ENCODE measurements around the gene FIBCD1.

FIBCD1 gene, protein sequence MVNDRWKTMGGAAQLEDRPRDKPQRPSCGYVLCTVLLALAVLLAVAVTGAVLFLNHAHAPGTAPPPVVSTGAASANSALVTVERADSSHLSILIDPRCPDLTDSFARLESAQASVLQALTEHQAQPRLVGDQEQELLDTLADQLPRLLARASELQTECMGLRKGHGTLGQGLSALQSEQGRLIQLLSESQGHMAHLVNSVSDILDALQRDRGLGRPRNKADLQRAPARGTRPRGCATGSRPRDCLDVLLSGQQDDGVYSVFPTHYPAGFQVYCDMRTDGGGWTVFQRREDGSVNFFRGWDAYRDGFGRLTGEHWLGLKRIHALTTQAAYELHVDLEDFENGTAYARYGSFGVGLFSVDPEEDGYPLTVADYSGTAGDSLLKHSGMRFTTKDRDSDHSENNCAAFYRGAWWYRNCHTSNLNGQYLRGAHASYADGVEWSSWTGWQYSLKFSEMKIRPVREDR

DNA sequence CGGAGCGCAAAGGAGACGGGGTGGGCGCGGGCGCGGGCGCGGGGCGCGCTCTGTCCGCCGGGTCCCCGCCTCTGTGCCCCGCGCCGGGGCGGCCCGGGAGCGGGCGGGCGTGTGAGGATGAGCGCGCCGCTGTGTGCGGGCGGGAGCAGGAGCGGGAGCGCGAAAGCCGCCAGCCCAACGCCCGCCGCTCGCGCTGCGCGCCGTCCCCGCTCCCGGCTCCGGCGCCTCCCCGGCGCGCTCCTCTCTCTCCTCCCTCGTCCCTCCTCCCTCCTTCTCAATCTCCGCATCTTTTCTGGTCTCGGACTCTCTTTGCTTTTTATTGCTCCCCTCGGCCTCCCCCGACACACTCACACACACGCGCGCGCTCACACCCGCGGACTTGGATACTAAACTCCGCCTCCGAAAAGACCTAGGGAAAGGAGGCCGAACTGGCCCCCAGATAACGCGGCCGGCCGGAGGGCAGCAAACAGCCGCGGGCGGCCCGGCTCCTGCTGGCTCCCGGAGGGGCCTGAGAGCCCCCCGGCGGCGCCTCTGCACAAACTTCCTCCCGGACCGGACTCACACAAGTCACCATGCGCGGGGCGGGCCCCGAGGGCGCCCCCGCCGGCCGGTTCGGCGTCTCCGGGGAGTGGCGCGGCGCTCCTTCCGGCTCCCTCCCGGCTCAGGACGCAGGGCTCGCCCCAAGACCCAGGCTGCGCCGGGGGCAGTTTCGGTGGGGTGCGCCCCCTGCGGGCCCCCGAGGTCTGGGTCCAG lies at the start of gene FIBCD1:
Gene FIBCD1, minus strand, starts transcription at position 596 of the 753 bp plus-strand sequence. CDS start 640 bp downstream, outside the sequence.
- peak; percentile 78 for DNase-seq

DNA sequence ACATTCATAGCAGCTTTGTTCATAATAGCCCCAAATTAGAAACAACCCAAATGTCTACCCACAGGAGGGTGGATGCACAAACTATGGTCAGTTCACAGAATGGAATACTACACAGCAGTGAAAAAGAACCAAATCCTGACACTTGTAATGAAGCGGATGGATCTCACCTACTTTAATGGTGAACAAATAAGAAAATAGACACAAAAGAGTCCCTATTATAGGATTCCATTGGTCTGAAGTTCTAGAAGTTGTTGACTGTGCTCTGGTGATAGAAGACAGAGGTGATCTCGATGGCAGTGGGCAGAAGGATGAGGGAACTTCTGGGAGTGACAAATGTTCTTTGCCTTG lies 49.3 kb upstream of the FIBCD1 start:
- no peak for DNase-seq

DNA sequence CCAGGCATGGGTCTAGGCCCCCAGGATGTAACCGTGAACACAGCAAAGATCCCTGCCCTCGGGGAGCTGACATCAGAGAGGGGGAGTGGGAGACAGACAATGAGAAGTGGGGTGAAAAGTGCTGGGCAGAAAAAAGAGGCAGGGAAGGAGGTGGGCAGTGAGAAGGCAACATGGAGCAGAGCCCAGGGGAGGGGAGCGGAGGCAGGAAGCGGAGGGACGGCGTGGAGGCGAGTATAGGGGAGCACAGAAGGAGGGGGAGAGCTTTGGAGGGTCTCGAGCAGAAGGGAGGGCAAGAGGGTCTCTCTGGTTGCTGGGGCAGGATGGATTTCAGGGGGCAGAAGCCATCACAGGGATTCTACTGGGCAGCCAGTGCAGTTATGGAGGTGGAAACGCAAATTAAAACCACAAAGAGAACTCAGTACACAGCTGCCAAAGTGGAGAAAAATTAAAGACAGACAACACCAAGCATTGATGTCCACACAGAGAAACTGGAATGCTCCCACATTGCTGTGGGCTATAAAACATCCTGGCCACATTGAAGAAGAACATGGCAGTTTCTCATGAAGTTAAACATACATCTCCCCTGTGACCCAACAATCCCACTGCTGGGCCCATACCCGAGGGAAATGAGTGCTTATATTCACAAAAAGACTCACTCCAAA lies 48.8 kb upstream of the FIBCD1 start:
- no peak for DNase-seq

DNA sequence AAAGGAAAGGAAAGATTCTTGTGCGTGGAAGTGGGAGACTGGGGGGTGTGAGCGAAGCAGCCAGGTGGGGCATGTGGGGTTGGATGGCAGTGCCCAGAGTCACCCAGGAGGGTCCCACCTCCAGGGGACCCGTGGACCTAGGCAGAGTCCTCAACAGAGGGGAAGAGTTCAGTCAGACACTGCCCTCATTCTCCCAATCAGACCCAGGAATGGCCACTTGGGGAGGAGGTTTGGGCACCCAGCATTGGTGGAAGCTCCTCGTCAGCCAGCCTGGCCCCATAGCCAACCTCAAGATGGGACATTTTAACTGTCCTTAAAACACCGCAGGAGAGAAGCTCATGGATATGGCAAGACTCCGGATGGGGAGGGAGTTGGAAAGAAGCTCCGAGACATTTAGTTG lies 48.0 kb upstream of the FIBCD1 start:
- no peak for DNase-seq

DNA sequence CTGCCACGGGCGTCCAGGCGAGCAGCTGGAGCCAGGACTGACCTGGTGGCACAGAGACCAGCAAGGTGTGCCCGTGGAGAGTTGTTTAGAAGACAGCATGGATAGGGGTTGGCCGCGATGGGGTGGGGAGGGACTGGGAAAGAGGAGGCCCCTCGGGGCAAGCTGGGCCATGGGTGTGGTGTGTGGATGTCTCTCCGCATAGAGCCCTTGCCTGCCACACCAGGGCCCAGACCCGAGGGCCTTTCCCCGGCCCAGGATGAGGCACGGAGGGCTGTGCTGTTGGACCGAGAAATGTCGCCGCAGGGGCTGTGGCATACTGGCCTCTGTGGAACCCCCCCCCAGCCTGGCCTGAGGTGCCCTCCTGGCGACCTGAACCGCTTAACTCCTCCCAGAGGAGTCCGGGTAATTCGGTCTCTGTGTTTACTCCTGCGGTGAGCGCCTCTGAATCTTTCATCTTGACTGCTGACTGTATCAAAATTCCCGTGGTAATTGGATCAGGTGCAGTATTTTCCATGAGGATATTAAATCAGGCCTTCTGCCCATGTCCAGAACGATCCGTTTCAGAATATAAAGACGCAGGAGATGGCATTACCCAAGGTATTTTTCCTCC lies 47.4 kb upstream of the FIBCD1 start:
- peak; percentile 74 for DNase-seq

DNA sequence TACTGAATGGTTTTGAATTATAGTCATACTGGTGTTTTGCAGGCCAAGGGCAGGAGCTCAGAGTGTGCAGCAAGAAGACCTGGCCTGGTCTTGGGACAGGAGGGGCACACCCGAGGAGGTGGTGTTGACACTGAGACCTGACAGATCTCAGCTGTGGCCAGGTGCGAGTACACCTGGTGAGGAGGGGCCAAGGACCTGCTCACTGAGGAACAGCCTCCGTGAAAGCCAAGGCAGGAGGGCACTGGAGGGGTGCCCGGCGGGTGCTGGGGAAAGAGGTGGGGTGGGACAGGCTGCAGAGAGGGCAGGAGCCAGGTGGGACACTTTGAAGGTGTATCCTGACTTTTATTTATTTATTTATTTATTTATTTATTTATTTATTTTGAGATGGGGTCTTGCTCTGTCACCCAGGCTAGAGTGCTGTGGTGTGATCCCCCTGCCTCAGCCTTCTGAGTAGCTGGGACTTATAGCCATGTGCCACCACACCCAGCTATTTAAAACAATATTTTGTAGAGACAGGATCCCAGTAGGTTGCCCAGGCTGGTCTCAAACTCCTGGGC lies 46.6 kb upstream of the FIBCD1 start:
- DNase-seq = no peak

DNA sequence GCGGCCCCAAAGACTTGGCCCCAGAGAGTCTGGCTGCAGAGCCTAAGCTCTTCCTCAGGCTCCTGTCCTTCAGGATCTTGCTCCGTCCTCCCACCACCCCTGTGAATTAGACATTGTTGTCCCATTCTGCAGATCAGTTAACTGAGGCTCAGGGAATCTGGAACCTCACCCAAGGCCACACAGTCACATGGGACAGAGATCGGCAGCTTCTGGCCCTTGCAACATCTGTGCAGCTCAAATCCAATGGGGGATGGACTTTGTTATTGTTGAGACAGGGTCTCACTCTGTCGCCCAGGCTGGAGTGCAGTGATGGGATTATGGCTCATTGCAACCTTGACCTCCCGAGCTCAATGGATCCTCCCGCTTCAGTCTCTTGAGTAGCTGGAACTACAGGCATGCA lies 46.0 kb upstream of the FIBCD1 start:
- DNase-seq = no peak

DNA sequence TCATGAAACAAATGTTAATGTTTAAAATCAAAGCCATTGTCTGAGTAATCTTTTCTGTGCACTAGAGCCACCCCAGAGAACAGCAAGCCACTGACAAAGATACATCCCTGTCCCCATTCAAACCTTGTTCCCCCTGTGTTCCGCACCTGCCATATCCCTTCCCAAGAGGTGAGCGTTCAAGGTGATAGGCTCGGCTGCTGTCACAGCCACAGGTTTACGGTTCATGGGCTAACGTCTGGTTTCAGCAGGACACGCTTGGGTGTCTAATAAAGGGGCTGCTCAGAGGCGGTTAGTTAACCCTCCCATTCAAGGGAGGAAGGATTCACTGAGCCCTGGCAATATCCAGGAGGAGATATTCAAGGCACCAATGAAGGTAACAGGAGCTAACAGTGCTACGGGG lies 45.5 kb upstream of the FIBCD1 start:
- no peak for DNase-seq

DNA sequence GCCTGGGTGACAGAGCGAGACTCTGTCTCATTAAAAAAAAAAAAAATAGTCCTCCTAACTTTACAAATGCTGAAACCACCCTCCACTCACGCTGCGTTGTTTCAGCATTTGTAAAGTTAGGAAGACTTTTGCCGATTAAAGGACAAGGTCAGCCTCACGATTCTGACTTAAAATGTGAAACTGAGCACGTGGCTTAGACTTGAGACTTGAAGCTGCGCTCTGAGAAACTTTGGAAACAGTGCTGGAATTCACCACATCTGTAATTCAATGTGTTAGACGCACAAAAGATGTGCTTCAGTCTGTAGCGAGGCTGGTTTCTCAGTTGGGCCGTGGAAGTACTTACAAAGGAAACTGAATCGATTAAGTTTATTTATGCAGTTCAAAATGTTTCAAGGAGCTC lies 44.9 kb upstream of the FIBCD1 start:
- DNase-seq = no peak

DNA sequence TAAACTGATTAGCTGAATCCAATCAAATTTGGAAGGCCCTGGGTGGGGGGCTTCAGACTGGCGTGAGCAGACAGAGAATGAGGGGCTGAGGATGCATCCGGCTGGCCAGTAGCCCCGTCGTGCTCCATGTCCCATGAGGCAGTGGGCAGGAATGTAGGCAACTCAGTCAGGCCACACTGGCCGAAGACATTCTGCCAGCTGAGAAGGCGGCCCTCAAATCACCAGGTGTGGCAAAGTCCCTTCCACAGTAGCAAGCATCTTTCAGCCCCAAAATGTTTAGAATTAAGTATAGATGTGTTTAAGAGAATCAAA lies 44.3 kb upstream of the FIBCD1 start:
- DNase-seq = no peak

DNA sequence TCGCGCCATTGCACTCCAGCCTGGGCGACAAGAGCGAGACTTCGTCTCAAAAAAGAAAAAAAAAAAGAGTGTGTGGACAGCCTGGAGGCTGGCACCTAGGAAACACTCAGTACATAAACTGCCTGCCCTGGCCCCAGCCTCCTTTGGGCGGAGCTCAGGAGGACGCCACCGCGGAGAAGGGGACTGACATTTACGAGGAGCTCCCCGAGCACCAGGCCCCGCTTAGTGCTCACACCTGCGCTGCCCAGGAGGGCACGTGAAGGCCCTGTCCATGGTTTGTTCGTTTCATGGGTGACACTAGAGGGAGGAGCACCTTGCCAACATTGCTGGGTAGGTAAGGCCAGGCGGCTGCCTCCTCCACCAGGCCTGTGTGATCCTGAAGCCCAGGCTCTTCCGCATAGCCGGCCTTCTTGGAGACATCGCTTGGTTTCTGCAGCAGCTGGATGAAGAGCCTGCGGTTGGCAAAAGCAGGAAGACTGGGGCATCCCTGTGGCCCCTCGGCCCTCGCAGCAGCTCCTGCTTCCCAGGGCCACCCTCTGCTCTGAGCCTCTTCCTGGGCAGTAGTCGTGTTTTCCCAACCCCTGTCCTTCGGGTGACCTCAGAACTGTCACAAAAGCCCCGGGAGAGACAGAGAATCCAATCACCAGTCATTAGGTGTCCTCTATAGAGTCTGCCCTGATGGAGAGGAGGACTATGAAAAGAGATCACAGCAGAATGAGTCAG lies 43.8 kb upstream of the FIBCD1 start:
- peak; percentile 75 for DNase-seq

DNA sequence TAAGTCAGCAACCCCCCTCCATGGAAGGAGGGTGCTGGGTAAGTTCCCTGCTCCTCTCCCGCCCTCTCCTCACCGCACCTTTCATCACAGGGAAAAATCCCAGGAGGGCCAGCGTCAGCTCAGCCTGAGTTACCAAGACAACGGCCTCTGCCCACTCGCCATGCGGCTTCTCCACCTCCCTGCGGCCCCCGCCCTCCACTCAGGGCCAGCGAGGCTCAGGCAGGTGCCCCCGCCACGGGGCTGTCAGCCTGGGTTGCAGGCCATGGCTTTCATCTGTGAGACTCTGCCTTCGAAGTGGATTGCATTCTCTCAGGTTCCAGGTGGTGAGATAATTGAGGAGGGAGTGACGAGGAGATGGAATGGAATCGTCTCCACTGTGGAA lies 42.7 kb upstream of the FIBCD1 start:
- DNase-seq = peak; percentile 79

DNA sequence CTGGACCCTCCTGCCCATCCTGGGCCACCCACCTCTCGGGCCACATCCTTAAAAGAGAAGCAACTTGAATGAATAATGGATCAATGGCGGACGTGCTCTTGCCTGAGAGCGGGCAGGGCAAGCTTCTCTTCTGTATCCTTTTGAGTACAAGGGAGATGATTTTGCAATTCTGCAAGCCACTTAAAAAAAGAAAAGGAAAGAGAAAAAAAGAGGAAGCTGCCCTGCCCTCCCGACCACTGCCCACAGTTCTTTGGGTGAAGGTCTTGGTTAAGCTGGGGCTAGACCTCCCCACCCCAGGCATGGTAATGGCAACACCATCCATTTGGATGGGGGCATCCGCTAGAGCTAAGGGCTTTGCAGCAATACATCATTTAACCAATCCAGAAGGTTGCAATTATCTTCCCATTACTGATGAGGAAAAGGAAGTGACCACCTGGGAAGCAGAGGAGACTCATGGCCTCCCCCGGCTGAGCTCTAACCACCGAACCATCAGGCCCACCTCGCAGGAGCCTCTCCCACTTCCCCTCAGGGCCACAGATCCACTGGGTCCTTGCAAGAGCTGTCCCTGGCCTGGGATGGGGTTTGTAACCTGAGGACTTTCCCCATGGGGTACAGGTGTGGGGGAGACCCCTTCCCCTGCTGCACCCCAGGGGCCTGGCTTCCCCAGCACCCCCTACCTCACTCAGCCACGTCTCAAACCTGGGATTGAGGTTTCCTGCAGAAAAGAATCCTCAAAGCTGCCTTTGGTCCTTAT lies 42.1 kb upstream of the FIBCD1 start:
- DNase-seq = no peak

DNA sequence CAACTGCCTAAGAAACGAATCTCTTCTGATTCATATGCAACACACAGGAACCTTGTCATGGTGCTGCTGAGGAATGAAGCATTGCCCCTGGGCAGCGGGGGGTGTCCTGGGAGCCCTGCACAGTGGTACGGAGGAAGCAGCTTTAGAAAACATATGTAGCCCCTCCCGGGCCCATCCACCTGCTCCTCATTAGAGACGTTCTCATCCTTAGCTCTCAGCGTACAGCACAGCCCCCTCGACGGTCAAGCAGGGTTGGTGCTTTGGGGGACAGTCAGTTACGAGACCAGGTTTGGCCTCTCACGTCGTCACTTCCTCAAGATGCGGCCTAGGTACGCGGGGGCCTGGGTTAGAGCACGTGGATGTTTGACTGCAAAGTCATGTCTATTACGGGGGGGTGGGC lies 41.5 kb upstream of the FIBCD1 start:
- DNase-seq = no peak

DNA sequence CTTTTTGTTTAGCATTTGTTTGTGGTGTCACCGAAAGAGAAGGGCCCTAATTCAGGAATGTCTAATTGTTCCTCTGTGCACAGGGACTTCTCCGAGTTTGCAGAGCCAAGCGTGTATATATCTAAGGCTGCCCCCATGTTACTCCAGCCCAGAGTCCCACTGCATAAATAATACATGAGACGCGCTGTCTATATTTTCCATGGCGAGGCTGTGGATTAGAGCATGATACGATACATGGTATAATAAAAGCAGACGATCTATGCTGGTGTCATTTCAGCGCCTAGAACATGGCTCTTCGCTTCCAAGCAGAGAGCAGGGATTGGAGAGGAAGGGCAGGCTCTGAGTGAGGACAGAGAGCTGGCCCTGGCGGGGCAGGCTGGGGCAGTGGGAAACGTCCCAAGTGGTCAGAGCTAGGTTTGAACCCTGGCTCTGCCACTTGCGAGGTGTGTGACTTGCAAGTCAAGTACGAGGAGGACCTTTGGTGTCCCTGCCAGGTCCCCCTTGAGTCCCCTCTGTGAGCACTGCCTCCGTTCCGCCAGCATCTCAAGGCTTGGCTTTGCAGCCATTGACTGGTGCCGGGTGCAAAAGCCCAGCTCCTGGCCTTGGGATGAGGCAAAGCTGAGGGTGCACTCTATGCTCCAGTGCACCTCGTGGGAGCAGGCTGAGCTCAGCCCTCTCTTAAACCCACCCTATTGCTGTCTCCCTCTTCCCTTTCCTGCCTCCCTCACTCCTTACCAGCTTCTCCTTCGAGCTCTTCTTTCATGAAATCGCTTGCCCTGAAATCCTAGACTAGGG lies 40.7 kb upstream of the FIBCD1 start:
- DNase-seq = peak; percentile 58

DNA sequence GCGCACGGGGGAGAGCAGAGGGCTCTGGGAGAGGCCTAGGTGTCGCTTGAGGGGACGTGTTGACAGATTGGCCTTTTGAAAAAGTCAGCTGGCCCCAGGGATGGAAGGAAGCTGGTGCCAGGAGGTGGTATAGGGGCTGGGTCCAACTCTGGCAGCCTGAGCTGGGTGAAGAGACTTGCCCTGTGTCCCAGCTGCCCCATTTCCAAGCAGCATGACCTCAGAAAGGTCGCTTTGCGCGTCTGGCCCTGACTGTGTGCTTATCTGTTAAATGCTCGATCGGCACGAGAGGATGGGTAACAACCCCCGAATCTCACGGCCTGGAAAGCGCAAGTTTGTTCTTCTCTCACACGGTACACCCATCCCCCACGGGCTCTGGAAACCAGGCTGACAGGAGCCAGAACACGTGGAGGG lies 38.8 kb upstream of the FIBCD1 start:
- peak; percentile 14 for DNase-seq

DNA sequence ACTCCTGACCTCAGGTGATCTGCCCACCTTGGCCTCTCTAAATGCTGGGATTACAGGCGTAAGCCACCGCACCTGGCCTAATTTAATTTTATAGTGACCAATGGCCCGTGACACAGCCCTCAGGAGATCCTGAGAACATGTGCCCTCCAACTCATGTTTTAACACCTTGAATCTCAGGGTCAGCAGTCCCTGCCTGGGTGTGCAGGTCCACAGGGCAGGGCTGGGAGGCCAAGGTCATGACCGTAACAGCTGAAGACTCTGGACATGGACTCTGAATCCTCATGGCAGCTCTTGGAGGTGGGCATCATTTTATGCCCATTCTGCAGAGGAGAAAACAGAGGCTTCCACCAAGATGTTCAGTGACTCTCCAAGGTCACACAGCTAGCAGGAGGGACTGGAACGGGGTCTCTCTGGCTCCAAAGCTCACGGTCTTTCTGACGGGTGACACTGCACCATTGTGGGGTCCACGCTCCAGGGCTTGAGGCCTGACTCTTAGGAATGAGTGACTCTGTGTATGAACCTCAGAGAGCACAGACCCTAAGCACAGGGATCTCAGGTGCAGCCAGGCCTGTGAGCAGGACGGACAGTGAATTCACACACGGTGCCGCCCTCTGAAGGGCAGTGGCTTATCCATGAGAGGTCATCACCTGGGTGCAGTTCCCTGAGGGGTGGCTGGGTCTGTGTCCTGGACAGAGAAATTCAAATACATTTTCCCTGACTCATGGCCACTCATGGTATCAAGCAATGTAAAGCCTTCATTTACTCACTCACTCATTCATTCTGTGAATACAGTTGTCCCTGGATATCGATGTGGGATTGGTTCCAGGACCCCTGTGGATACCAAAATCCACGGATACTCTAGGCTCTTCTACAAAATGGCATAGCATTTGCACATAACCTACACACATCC lies 37.1 kb upstream of the FIBCD1 start:
- no peak for DNase-seq

DNA sequence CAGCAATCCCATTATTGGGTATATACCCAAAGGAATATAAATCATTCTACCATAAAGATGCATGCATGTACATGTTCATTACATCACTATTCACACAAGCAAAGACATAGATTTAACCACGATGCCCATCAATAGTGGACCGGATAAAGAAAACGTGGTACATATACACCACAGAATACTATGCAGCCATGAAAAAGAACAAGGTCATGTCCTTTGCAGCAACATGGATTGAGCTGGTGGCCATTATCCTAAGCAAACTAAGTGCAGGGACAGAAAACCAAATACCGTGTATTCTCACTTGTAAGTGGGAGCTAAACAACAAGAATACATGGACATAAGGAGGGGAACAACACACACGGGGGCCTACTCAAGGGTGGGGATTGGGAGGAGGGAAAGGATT lies 36.1 kb upstream of the FIBCD1 start:
- no peak for DNase-seq

DNA sequence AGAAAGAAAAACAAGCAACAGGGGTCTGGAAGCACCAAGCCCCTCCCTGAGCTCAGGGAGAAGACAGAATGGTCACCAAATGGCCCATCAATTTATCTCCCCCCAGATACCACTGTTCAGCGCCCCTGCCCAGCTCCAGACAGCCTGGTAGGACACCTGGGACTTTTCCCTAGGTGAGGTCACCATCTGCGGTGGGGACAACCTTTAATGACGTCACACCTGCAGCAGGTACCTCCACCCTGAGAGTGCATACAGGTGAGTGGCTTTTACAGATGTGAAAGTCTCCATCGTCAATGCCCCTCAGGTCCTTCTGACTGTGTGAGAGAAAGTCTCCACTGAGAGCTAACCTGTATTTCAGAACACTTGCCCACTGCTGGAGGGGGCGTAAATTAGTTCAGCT lies 35.6 kb upstream of the FIBCD1 start:
- DNase-seq = no peak

All from eye (tissue), 1 donor.